K562 (cell line): ENCODE data around the gene RELA. TPM values are rescaled to one million over a fixed set of nuclear protein-coding genes. Genes with fewer than 3 reads are reported as not detected.

Experiments used
- BACH1 ChIP-seq: fragments of 200-800 bp; sonication (Bioruptor generic); IDR thresholded peaks from 2 replicates; pipeline ENCODE4 v1.6.1; 2016; ENCODE audit warnings: missing genetic modification characterization, missing compliant biosample characterization
- BCLAF1 ChIP-seq, 2 experiments: fragments of 450-650 bp in 1 of 2; IDR thresholded peaks; 2 replicates each; pipeline ENCODE4 v1.6.1; 2011 to 2017; ENCODE audit warnings: low read depth in 2 of 2, antibody characterized with exemption in 1 of 2, borderline replicate concordance in 1 of 2, low read length in 1 of 2, mild to moderate bottlenecking in 1 of 2, mixed read lengths in 1 of 2; ENCODE audit not compliant: control insufficient read depth in 1 of 2
- DPF2 ChIP-seq: fragments of 450-650 bp; IDR thresholded peaks from 2 replicates; pipeline ENCODE4 v1.6.1; 2016
- E2F3 ChIP-seq: fragments of 250-450 bp; sonication (Bioruptor Pico); IDR thresholded peaks from 2 replicates; pipeline ENCODE4 v1.4.0; 2020; ENCODE audit warnings: mild to moderate bottlenecking
- ELK1 ChIP-seq: sonication (generic); formaldehyde crosslinking; IDR thresholded peaks from 2 replicates; pipeline ENCODE4 v1.8.1; 2022; ENCODE audit warnings: missing genetic modification reagents
- FOXP1 ChIP-seq: sonication (generic); formaldehyde crosslinking; IDR thresholded peaks from 2 replicates; pipeline ENCODE4 v1.8.0; 2022; ENCODE audit warnings: mild to moderate bottlenecking, missing genetic modification reagents
- HDGF ChIP-seq: fragments of 450-650 bp; IDR thresholded peaks from 2 replicates; pipeline ENCODE4 v1.6.1; 2016
- MCM3 ChIP-seq: fragments of 450-650 bp; IDR thresholded peaks from 2 replicates; pipeline ENCODE4 v1.6.1; 2016
- MED1 ChIP-seq: sonication (generic); formaldehyde crosslinking; IDR thresholded peaks from 2 replicates; pipeline ENCODE4 v1.8.1; 2023; ENCODE audit warnings: missing genetic modification reagents, borderline replicate concordance
- NCOA4 ChIP-seq: fragments of 450-650 bp; IDR thresholded peaks from 2 replicates; pipeline ENCODE4 v1.6.1; 2018; ENCODE audit warnings: mild to moderate bottlenecking; ENCODE audit not compliant: partially characterized antibody
- PHF8 ChIP-seq: fragments of 200-600 bp; sonication (generic); IDR thresholded peaks from 2 replicates; pipeline ENCODE4 v1.6.1; 2012; ENCODE audit warnings: mixed run types, mild to moderate bottlenecking, inconsistent platforms, low read length, moderate library complexity, borderline replicate concordance
- RNF2 ChIP-seq: sonication (generic); IDR thresholded peaks from 2 replicates; pipeline ENCODE4 v1.6.1; 2016
- RNF219 ChIP-seq: fragments of 250-450 bp; sonication (Bioruptor Pico); IDR thresholded peaks from 2 replicates; pipeline ENCODE4 v1.5.0; 2022; ENCODE audit warnings: mild to moderate bottlenecking
- SIN3B ChIP-seq: fragments of 450-650 bp; IDR thresholded peaks from 2 replicates; pipeline ENCODE4 v1.6.1; 2017; ENCODE audit warnings: low read depth, mild to moderate bottlenecking, moderate library complexity
- SMARCB1 ChIP-seq: IDR thresholded peaks from 2 replicates; pipeline ENCODE4 v1.6.1; 2011; ENCODE audit warnings: improper control_type of control experiment, low read depth; ENCODE audit not compliant: insufficient read length
- USF1 ChIP-seq: sonication (generic); formaldehyde crosslinking; IDR thresholded peaks from 2 replicates; pipeline ENCODE4 v1.9.0; 2022; ENCODE audit warnings: mild to moderate bottlenecking, missing genetic modification reagents
- ZBTB1 ChIP-seq: sonication (generic); formaldehyde crosslinking; IDR thresholded peaks from 2 replicates; pipeline ENCODE4 v1.8.1; 2023; ENCODE audit warnings: missing genetic modification reagents, low read depth, mild to moderate bottlenecking, borderline replicate concordance
- ZFX ChIP-seq: sonication (generic); formaldehyde crosslinking; IDR thresholded peaks from 2 replicates; pipeline ENCODE4 v1.8.0; 2022; ENCODE audit warnings: mild to moderate bottlenecking, missing genetic modification reagents, moderate library complexity
- ZNF24 ChIP-seq: fragments of 450-650 bp; IDR thresholded peaks from 2 replicates; pipeline ENCODE4 v1.6.1; 2016
- ZNF583 ChIP-seq: fragments of 250-450 bp; sonication (Bioruptor Pico); IDR thresholded peaks from 2 replicates; pipeline ENCODE4 v1.4.0; 2020
- ZNF699 ChIP-seq: fragments of 250-450 bp; sonication (Bioruptor Pico); IDR thresholded peaks from 2 replicates; pipeline ENCODE4 v1.8.0; 2021; ENCODE audit warnings: mild to moderate bottlenecking, moderate library complexity; ENCODE audit not compliant: insufficient replicate concordance
- ZNF76 ChIP-seq: fragments of 250-450 bp; sonication (Bioruptor Pico); IDR thresholded peaks from 2 replicates; pipeline ENCODE4 v1.4.0; 2020; ENCODE audit warnings: mild to moderate bottlenecking, moderate library complexity, borderline replicate concordance
- ZNF77 ChIP-seq: fragments of 250-450 bp; sonication (Bioruptor Pico); IDR thresholded peaks from 2 replicates; pipeline ENCODE4 v1.5.0; 2020
- polyA plus RNA-seq, 8 experiments: library from polyadenylated mRNA; depleted of rRNA in 4 of 8; stranded (reverse) in 5 of 8; unstranded in 3 of 8; fragments of >200 nt; fragmentation: Nextera tagmentation in 2 of 8; fragmentation: Illumina TruSeq in 1 of 8; extraction: Ambion mirVana in 2 of 8; extraction: Trizol in 1 of 8; gene quantifications; 2 replicates each; pipeline versions ENCODE4 v1.2.1 to v1.2.3, GENCODE V29; 2011 to 2014; ENCODE audit warnings: inconsistent platforms in 1 of 8, missing spikeins in 1 of 8
- total RNA-seq, 7 experiments: library from RNA; depleted of rRNA in 6 of 7; stranded (reverse); fragments of >200 nt in 6 of 7; fragmentation: Illumina TruSeq in 2 of 7; extraction: Trizol in 2 of 7; gene quantifications; 2 replicates each; pipeline versions ENCODE4 v1.2.1 to v1.2.3, GENCODE V29; 2011 to 2021; ENCODE audit warnings: low replicate concordance in 1 of 7

RELA gene
- total and polyA plus RNA-seq, 9 of the 15 experiments (the other 6 are each of a cell fraction or from before 2014, with no cell fraction given) = 6.0 to 67.4 (median 20.6) TPM

- TF ChIP-seq E2F3 (CRISPR knock-in tag) = no peak
- TF ChIP-seq ZNF76 (CRISPR knock-in tag) = no peak
- TF ChIP-seq ZFX (CRISPR knock-in tag) = peak; percentile 73; the same call in 1 of the 2 replicates
- no peak for TF ChIP-seq BCLAF1 (IDR thresholded peaks at IDR 0.05; ENCODE audit: borderline replicate concordance in 1 of 2, control insufficient read depth in 1 of 2, low read depth in 2 of 2, low read length in 1 of 2)
- no peak for TF ChIP-seq ZNF583 (CRISPR knock-in tag)
- no peak for TF ChIP-seq RNF219 (CRISPR knock-in tag)
- TF ChIP-seq PHF8 = peak; percentile 83
- no peak for TF ChIP-seq ELK1 (CRISPR knock-in tag)
- TF ChIP-seq ZNF699 (CRISPR knock-in tag) = no peak
- TF ChIP-seq MED1 (CRISPR knock-in tag) = no peak
- no peak for TF ChIP-seq USF1 (CRISPR knock-in tag)
- no peak for TF ChIP-seq NCOA4
- no peak for TF ChIP-seq SMARCB1
- TF ChIP-seq MCM3 = no peak
- no peak for TF ChIP-seq ZBTB1
- TF ChIP-seq SIN3B = no peak
- no peak for TF ChIP-seq ZNF77 (CRISPR knock-in tag)
- no peak for TF ChIP-seq FOXP1
- no peak for TF ChIP-seq ZNF24
- TF ChIP-seq DPF2 = no peak
- TF ChIP-seq RNF2 = 0 out of 2 replicates have a peak, but pooled peaks have one; percentile 62
- TF ChIP-seq HDGF = no peak
- TF ChIP-seq BACH1 (tag) = no peak
These were observed 47.3 kb downstream of the RELA start, which contains the start of gene PCNX3 (continued) for GRCh38 chr11:65615229-65615949.
